Osteoblast (primary cell): ENCODE data around the gene TPSB2. TPM values are rescaled to one million over a fixed set of nuclear protein-coding genes. Genes with fewer than 3 reads are reported as not detected.

ENCODE experiments used
- DNase-seq: peaks from one replicate; pipeline ENCODE4 v3.0.0; 2011; ENCODE audit warnings: low spot score, mixed read lengths; ENCODE audit not compliant: insufficient read length; ENCODE audit errors: missing footprints
- H2AFZ ChIP-seq: 2 replicates; pipeline ENCODE4 v1.6.0; 2011; ENCODE audit warnings: mild to moderate bottlenecking, low read length
- H3K27ac ChIP-seq: 2 replicates; pipeline ENCODE4 v1.5.1; 2011; ENCODE audit warnings: mild to moderate bottlenecking, low read depth, low read length, moderate library complexity
- H3K27me3 ChIP-seq: 2 replicates; pipeline ENCODE4 v1.6.0; 2012; ENCODE audit warnings: mild to moderate bottlenecking, control low read depth, inconsistent platforms, low read length, moderate library complexity; ENCODE audit not compliant: insufficient read depth
- H3K36me3 ChIP-seq: 2 replicates; pipeline ENCODE4 v1.5.1; 2011; ENCODE audit warnings: mild to moderate bottlenecking, low read length, control low read depth, moderate library complexity; ENCODE audit not compliant: insufficient read depth
- H3K4me1 ChIP-seq: 2 replicates; pipeline ENCODE4 v1.5.1; 2011; ENCODE audit warnings: mild to moderate bottlenecking, low read length, control low read depth, moderate library complexity; ENCODE audit not compliant: insufficient read depth
- H3K4me2 ChIP-seq: 2 replicates; pipeline ENCODE4 v1.6.0; 2011; ENCODE audit warnings: mild to moderate bottlenecking, low read length; ENCODE audit not compliant: insufficient read depth
- H3K4me3 ChIP-seq: fragments of 200-600 bp; sonication (generic); 3 replicates; pipeline ENCODE4 v1.5.1; 2012; ENCODE audit warnings: mild to moderate bottlenecking, low read length, inconsistent platforms; ENCODE audit not compliant: insufficient read depth
- H3K79me2 ChIP-seq: 2 replicates; pipeline ENCODE4 v1.6.0; 2012; ENCODE audit warnings: mild to moderate bottlenecking, low read length, control low read depth, inconsistent platforms; ENCODE audit not compliant: insufficient read depth
- H3K9me3 ChIP-seq: 2 replicates; pipeline ENCODE4 v1.5.1; 2011; ENCODE audit warnings: low read depth, low read length, control low read depth
- H4K20me1 ChIP-seq: 2 replicates; pipeline ENCODE4 v1.6.0; 2012; ENCODE audit warnings: mild to moderate bottlenecking, low read length, control low read depth; ENCODE audit not compliant: insufficient read depth
- total RNA-seq: library from RNA; depleted of rRNA; stranded (reverse); fragments of >200 nt; gene quantifications from 2 replicates; pipeline ENCODE4 v1.2.3, GENCODE V29; 2012
- TF ChIP-seq, protein P1 (sequence below): IDR thresholded peaks from 2 replicates; pipeline ENCODE4 v1.5.1; 2011; ENCODE audit warnings: mild to moderate bottlenecking, low read depth, low read length, moderate library complexity; ENCODE audit errors: extremely low read depth

The TPSB2 gene
- total RNA-seq, 1 donor = not detected

DNA sequence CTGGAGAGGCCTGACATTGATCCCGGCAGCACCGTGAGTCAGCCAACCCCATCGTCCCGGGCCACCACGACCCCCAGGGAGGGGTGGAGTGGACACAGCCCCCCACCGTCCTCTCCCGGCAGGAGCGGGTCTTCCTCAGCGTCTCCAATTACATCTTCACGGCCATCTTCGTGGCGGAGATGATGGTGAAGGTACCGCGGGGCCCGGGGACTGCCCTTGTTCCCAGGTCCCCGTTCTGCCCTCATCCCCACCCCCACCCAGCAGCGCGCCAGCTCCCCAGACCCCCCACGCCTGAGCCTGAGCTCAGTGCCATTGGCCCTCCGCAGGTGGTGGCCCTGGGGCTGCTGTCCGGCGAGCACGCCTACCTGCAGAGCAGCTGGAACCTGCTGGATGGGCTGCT, 19.5 kb downstream of the TPSB2 start:
- no peak overlapping the region for H3K4me2 ChIP-seq
- no peaks in the 10 kb centered on the region for H3K79me2 ChIP-seq
- H3K9me3 ChIP-seq = no peaks in the 10 kb centered on the region
- H4K20me1 ChIP-seq = no peaks in the 10 kb centered on the region
- no peaks in the 10 kb centered on the region for H3K27me3 ChIP-seq
- H2AFZ ChIP-seq = no peak overlapping the region
- no peak for DNase-seq
- H3K27ac ChIP-seq = no peak overlapping the region
- H3K4me3 ChIP-seq = no peak overlapping the region
- no peaks in the 10 kb centered on the region for H3K36me3 ChIP-seq
- no peaks in the 10 kb centered on the region for H3K4me1 ChIP-seq
- TF ChIP-seq, protein P1, sequence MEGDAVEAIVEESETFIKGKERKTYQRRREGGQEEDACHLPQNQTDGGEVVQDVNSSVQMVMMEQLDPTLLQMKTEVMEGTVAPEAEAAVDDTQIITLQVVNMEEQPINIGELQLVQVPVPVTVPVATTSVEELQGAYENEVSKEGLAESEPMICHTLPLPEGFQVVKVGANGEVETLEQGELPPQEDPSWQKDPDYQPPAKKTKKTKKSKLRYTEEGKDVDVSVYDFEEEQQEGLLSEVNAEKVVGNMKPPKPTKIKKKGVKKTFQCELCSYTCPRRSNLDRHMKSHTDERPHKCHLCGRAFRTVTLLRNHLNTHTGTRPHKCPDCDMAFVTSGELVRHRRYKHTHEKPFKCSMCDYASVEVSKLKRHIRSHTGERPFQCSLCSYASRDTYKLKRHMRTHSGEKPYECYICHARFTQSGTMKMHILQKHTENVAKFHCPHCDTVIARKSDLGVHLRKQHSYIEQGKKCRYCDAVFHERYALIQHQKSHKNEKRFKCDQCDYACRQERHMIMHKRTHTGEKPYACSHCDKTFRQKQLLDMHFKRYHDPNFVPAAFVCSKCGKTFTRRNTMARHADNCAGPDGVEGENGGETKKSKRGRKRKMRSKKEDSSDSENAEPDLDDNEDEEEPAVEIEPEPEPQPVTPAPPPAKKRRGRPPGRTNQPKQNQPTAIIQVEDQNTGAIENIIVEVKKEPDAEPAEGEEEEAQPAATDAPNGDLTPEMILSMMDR = no peak

DNA sequence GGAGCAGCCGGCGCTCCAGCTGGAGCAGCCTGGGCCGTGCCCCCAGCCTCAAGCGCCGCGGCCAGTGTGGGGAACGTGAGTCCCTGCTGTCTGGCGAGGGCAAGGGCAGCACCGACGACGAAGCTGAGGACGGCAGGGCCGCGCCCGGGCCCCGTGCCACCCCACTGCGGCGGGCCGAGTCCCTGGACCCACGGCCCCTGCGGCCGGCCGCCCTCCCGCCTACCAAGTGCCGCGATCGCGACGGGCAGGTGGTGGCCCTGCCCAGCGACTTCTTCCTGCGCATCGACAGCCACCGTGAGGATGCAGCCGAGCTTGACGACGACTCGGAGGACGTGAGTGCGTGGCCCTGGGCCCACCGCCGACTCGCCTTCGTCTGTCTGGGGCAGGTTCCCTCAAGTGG, 20.9 kb downstream of the TPSB2 start:
- H3K36me3 ChIP-seq = no peaks in the 10 kb centered on the region
- H3K4me1 ChIP-seq = no peaks in the 10 kb centered on the region
- H3K27ac ChIP-seq = no peak overlapping the region
- no peaks in the 10 kb centered on the region for H4K20me1 ChIP-seq
- no peak overlapping the region for H2AFZ ChIP-seq
- no peak overlapping the region for H3K4me3 ChIP-seq
- no peaks in the 10 kb centered on the region for H3K79me2 ChIP-seq
- H3K27me3 ChIP-seq = no peaks in the 10 kb centered on the region
- TF ChIP-seq, protein P1 = no peak
- no peak for DNase-seq
- no peaks in the 10 kb centered on the region for H3K9me3 ChIP-seq
- no peak overlapping the region for H3K4me2 ChIP-seq

DNA sequence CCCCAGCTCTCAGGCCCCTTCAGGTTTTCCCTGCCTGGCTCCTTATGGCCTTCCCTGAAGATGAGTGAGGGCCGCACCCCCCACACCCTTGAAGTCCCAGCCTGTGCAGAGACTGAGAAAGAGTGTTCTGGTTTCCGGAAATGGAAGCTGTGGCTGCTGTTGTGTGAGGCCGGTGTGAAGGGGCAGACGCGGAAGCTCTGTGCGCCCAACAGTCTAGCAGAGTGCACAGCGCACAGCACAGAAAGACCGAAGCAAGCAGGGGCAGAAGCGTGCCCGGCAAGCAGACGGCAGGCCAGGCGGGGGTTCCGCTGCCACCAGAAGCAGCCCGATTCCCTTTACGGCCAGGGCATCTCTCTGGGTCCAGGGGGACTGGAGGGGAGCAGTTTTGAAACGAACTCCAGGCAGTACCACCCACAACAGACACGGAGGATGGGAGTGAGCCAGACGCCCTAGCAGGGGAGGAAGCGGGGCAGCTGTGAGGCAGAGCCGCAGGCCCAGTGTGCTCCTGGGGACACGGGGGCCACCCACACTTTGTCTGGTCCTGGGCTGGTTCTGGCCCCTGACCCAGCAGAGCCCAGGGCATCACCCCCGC, 21.6 kb downstream of the TPSB2 start:
- TF ChIP-seq, protein P1 = no peak
- Histone ChIP-seq H3K4me2 (no peak overlapping the region), H3K79me2 (no peaks in the 10 kb centered on the region), H2AFZ (no peak overlapping the region), H4K20me1 (no peaks in the 10 kb centered on the region), H3K4me3 (no peak overlapping the region), H3K36me3 (no peaks in the 10 kb centered on the region), H3K9me3 (no peaks in the 10 kb centered on the region), H3K27me3 (no peaks in the 10 kb centered on the region), H3K27ac (no peak overlapping the region), H3K4me1 (no peaks in the 10 kb centered on the region)
- no peak for DNase-seq

DNA sequence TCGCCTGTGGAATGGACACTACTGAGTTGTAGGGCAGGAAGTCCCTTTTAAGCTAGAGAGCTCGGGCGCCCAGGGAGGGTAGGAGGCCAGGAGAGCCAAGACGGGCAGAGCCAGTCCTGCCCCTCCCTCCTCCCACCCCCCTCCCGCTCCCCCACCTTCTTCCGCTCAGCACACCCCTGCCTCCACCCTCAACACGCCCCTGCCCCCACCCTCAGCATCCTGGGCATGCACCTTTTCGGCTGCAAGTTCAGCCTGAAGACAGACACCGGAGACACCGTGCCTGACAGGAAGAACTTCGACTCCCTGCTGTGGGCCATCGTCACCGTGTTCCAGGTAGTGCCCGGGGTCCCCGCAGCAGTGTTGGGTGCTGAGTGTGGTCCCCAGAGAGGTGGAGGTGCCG, 23.2 kb downstream of the TPSB2 start:
- Histone ChIP-seq H3K4me1 (no peaks in the 10 kb centered on the region), H3K27ac (no peak overlapping the region), H3K9me3 (no peaks in the 10 kb centered on the region), H3K36me3 (no peaks in the 10 kb centered on the region), H4K20me1 (no peaks in the 10 kb centered on the region), H3K79me2 (no peaks in the 10 kb centered on the region), H3K4me3 (no peak overlapping the region), H3K4me2 (no peak overlapping the region), H3K27me3 (no peaks in the 10 kb centered on the region), H2AFZ (no peak overlapping the region)
- TF ChIP-seq, protein P1 = no peak
- no peak for DNase-seq
